HEK293T (cell line): ENCODE data around the gene PKN1.

Experiments used
- ARNT ChIP-seq: fragments of 450-650 bp; IDR thresholded peaks from 2 replicates; pipeline ENCODE4 v1.6.1; 2017; ENCODE audit warnings: mild to moderate bottlenecking
- BHLHE40 ChIP-seq: fragments of 450-650 bp; IDR thresholded peaks from 2 replicates; pipeline ENCODE4 v1.6.1; 2016; ENCODE audit warnings: mild to moderate bottlenecking, moderate library complexity, borderline replicate concordance
- CTBP1 ChIP-seq: fragments of 450-650 bp; IDR thresholded peaks from 2 replicates; pipeline ENCODE4 v1.6.1; 2016; ENCODE audit warnings: borderline replicate concordance
- FOXA1 ChIP-seq: fragments of 450-650 bp; IDR thresholded peaks from 2 replicates; pipeline ENCODE4 v1.6.1; 2016; ENCODE audit warnings: mild to moderate bottlenecking
- FOXK2 ChIP-seq: fragments of 450-650 bp; IDR thresholded peaks from 2 replicates; pipeline ENCODE4 v1.6.1; 2016; ENCODE audit warnings: mild to moderate bottlenecking
- FOXM1 ChIP-seq: fragments of 450-650 bp; IDR thresholded peaks from 2 replicates; pipeline ENCODE4 v1.6.1; 2017; ENCODE audit warnings: mild to moderate bottlenecking, borderline replicate concordance
- LEF1 ChIP-seq: fragments of 450-650 bp; IDR thresholded peaks from 2 replicates; pipeline ENCODE4 v1.6.1; 2017; ENCODE audit warnings: mild to moderate bottlenecking, borderline replicate concordance
- NFRKB ChIP-seq: fragments of 450-650 bp; IDR thresholded peaks from 2 replicates; pipeline ENCODE4 v1.6.1; 2016; ENCODE audit warnings: mild to moderate bottlenecking, moderate library complexity
- PKNOX1 ChIP-seq: fragments of 450-650 bp; IDR thresholded peaks from 2 replicates; pipeline ENCODE4 v1.6.1; 2016
- SP1 ChIP-seq: fragments of 450-650 bp; IDR thresholded peaks from 2 replicates; pipeline ENCODE4 v1.6.1; 2017
- SUZ12 ChIP-seq: fragments of 450-650 bp; IDR thresholded peaks from 2 replicates; pipeline ENCODE4 v1.6.1; 2016; ENCODE audit warnings: mild to moderate bottlenecking
- TARDBP ChIP-seq: fragments of 450-650 bp; IDR thresholded peaks from 2 replicates; pipeline ENCODE4 v1.6.1; 2016
- ZNF384 ChIP-seq: fragments of 450-650 bp; IDR thresholded peaks from 2 replicates; pipeline ENCODE4 v1.6.1; 2016

GRCh38 chr19:14395262-14395661, 37.8 kb upstream of the PKN1 start:
- TF ChIP-seq BHLHE40 = no peak
- TF ChIP-seq PKNOX1 = no peak
- TF ChIP-seq SUZ12 = no peak
- TF ChIP-seq SP1 = no peak
- TF ChIP-seq TARDBP = no peak
- TF ChIP-seq FOXM1 = no peak
- TF ChIP-seq FOXA1 = no peak
- no peak for TF ChIP-seq ARNT
- no peak for TF ChIP-seq LEF1
- TF ChIP-seq ZNF384 = no peak
- no peak for TF ChIP-seq CTBP1
- no peak for TF ChIP-seq FOXK2
- TF ChIP-seq NFRKB = no peak
